Neutrophil (primary cell): Measurements from ENCODE around the gene CCNT1.
"Not testable (repeated sequence)": the region's sequence is repeated elsewhere in the genome, so short reads cannot be mapped to it uniquely, and the experiment has no call there.

Experiments
- H3K27ac ChIP-seq: fragments of 200-600 bp; sonication (generic); 2 replicates; pipeline ENCODE4 v1.5.1; 2016; ENCODE audit warnings: mild to moderate bottlenecking, moderate library complexity
- H3K27me3 ChIP-seq: fragments of 200-600 bp; sonication (generic); 2 replicates; pipeline ENCODE4 v1.6.0; 2016; ENCODE audit warnings: mild to moderate bottlenecking
- H3K36me3 ChIP-seq: fragments of 200-600 bp; sonication (generic); 2 replicates; pipeline ENCODE4 v1.5.1; 2017
- H3K4me1 ChIP-seq, 2 experiments: fragments of 200-600 bp in 1 of 2; sonication (generic) in 1 of 2; 1 replicate in 1 of 2; 2 replicates in 1 of 2; pipeline versions ENCODE4 v1.5.1 to v1.6.1; 2013 to 2016; ENCODE audit warnings: low read depth in 1 of 2, low read length in 1 of 2, mild to moderate bottlenecking in 1 of 2, moderate library complexity in 1 of 2; ENCODE audit not compliant: control insufficient read depth in 1 of 2, insufficient read depth in 1 of 2
- H3K4me3 ChIP-seq, 2 experiments: fragments of 200-600 bp in 1 of 2; sonication (generic) in 1 of 2; 1 replicate in 1 of 2; 2 replicates in 1 of 2; pipeline ENCODE4 v1.5.1; 2013 to 2016; ENCODE audit warnings: low read depth in 1 of 2, low read length in 1 of 2, mild to moderate bottlenecking in 1 of 2, moderate library complexity in 1 of 2
- H3K9me3 ChIP-seq: fragments of 200-600 bp; sonication (generic); 2 replicates; pipeline ENCODE4 v1.5.1; 2016
- CTCF ChIP-seq: fragments of 200-600 bp; sonication (generic); IDR thresholded peaks from 2 replicates; pipeline ENCODE4 v1.5.1; 2016; ENCODE audit warnings: antibody characterized with exemption

CCNT1 gene

GRCh38 chr12:48686037-48686595, 30.4 kb downstream of the CCNT1 start:
- TF ChIP-seq CTCF: no peak
- Histone ChIP-seq H3K4me1 (peaks cover 13% of the 10 kb centered on the region in 2 experiments), H3K36me3 (peaks cover 18% of the 10 kb centered on the region), H3K27me3 (no peaks in the 10 kb centered on the region), H3K4me3 (no peak overlapping the region), H3K27ac (no peak overlapping the region), H3K9me3 (no peaks in the 10 kb centered on the region)

DNA sequence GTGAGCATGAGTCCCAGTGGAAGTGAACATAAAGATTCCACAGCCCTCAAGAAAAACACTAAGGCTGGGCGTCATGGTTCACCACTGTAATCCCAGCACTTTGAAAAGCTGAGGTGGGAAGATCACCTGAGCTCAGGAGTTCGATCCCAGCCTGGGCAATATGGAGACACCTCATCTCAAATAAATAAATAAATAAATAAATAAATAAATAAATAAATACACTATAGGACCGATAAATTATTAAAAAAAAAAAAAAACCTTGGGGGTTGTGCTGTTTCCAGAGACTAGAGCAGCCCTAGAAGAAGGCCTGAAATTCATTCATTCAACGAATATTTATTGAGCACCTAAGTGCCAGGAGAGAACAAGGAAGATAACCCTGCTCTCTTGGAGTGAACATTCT, 33.0 kb downstream of the CCNT1 start:
- Histone ChIP-seq H3K27me3 (no peaks in the 10 kb centered on the region), H3K4me3 (no peak overlapping the region), H3K36me3 (peaks cover 9% of the 10 kb centered on the region), H3K9me3 (no peaks in the 10 kb centered on the region), H3K4me1 (peaks cover 38 to 39% of the 10 kb centered on the region in 2 experiments), H3K27ac (no peak overlapping the region)
- no peak for TF ChIP-seq CTCF

- peaks cover 5% of the 10 kb centered on the region for H3K36me3 ChIP-seq
- no peaks in the 10 kb centered on the region for H3K9me3 ChIP-seq
- H3K27ac ChIP-seq: no peak overlapping the region
- no peaks in the 10 kb centered on the region for H3K27me3 ChIP-seq
- H3K4me1 ChIP-seq: peaks cover 44 to 45% of the 10 kb centered on the region in 2 experiments
- TF ChIP-seq CTCF: no peak
- H3K4me3 ChIP-seq: peak overlapping the region; percentile 83 to 95
Measured at GRCh38 chr12:48682927-48683326, 33.6 kb downstream of the CCNT1 start.

DNA sequence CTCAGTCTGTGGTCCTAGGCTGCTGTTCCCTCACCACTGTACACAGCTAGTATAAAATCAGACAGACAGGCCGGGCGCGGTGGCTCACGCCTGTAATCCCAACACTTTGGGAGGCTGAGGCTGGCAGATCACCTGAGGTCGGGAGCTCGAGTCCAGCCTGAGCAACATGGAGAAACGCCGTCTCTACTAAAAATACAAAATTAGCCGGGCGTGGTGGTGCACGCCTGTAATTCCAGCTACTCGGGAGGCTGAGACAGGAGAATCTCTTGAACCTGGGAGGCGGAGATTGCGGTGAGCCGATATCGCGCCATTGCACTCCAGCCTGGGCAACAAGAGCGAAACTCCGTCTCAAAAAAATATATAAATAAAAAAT, 34.0 kb downstream of the CCNT1 start:
- H3K27ac ChIP-seq: peak overlapping the region; percentile 87
- peaks cover 48 to 49% of the 10 kb centered on the region in 2 experiments for H3K4me1 ChIP-seq
- not testable (repeated sequence) for H3K9me3 ChIP-seq, H3K36me3 ChIP-seq, H3K27me3 ChIP-seq
- H3K4me3 ChIP-seq: peak overlapping the region; percentile 83 to 95

DNA sequence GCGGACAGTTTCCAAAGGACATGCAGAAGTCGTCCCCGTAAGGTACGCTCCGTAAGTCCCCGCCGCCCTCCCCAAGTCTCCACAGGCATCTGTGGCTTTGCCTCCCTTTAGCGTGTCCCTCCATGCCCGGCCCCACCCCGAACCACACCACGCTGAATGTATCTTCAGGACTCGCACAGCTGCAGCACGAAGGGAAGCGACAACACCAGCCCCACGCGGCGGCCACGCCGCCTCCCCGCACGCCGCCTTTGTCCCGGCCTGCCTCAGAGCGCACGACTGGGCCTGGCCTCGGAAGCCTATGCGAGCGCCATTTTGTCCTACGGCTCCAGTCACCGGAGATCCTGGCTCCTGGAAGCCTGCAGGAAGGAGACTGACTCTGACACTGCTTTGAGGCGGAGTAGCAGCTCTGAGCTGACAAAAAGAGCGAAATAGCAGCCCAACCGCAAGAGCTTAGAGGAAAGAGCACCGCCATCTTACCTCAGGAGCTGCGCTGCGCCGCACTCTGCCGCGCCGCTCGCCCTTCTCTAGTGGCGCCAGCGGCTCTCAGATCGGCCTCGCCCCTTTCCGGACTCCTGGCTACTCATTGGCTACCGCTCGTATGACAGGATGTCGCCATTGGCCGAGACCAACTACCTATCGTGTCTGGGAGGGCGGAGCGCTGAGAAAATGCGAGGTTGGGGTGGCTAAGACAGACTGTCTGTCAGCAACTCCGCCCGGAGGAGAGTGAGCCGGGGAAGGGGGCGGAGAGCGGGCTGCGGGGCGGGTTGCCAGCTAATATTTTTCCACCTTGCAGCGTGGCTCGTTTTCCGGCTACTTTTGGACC, 34.6 kb downstream of the CCNT1 start, which contains the start of gene KANSL2:
Gene KANSL2, minus strand, starts transcription at position 529 of the 823 bp plus-strand sequence. CDS start 606 bp downstream, outside the sequence.
- peak within 1 kb of the TSS; percentile 87 for H3K27ac ChIP-seq
- H3K36me3 ChIP-seq: no peaks in the 10 kb centered on the region
- H3K27me3 ChIP-seq: no peaks in the 10 kb centered on the region
- no peaks in the 10 kb centered on the region for H3K9me3 ChIP-seq
- TF ChIP-seq CTCF: peak; percentile 53
- peak within 1 kb of the TSS; percentile 83 to 95 for H3K4me3 ChIP-seq
- peaks cover 54 to 55% of the 10 kb centered on the region in 2 experiments for H3K4me1 ChIP-seq

DNA sequence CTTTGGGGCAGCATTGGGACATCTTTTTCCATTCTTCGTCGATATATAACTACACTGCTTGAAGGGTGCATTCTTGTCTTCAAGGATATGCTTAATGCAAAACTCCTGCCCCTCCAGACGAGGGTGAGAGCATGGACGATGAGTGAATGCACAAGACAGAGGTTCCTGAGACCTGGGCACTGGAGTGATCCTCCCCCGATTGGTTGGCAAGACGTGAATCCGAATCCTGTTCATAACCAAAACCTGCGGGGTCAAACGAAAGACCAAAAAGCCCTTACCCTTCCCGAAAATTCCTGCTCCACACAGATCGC, 35.2 kb downstream of the CCNT1 start:
- Histone ChIP-seq H3K4me1 (peaks cover 55 to 56% of the 10 kb centered on the region in 2 experiments), H3K4me3 (peak overlapping the region; percentile 83 to 95), H3K27me3 (no peaks in the 10 kb centered on the region), H3K9me3 (no peaks in the 10 kb centered on the region), H3K27ac (peak overlapping the region; percentile 87), H3K36me3 (peaks cover 2% of the 10 kb centered on the region)
- no peak for TF ChIP-seq CTCF
